Skeletal muscle satellite cell (primary cell): ENCODE results near the gene COLGALT1.

ENCODE experiments used
- H3K27me3 ChIP-seq: 2 replicates; pipeline ENCODE4 v1.7.0; 2013; ENCODE audit warnings: low read length; ENCODE audit not compliant: control insufficient read depth, insufficient read depth
- H3K36me3 ChIP-seq: 2 replicates; pipeline ENCODE4 v1.7.0; 2013; ENCODE audit warnings: mild to moderate bottlenecking, control low read depth, low read length; ENCODE audit not compliant: insufficient read depth
- H3K4me1 ChIP-seq: 2 replicates; pipeline ENCODE4 v1.7.0; 2013; ENCODE audit warnings: low read length; ENCODE audit not compliant: control insufficient read depth, insufficient read depth
- H3K4me2 ChIP-seq: 2 replicates; pipeline ENCODE4 v1.7.0; 2013; ENCODE audit warnings: mild to moderate bottlenecking, low read length
- H3K4me3 ChIP-seq: 2 replicates; pipeline ENCODE4 v1.7.0; 2013; ENCODE audit warnings: low read length
- H3K9ac ChIP-seq: 2 replicates; pipeline ENCODE4 v1.7.0; 2013; ENCODE audit warnings: mild to moderate bottlenecking, low read depth, low read length, moderate library complexity
- H3K9me3 ChIP-seq: replicated peaks from 2 replicates; pipeline ENCODE4 v1.7.0; 2013; ENCODE audit warnings: mild to moderate bottlenecking, control low read depth, low read length

COLGALT1 gene

GRCh38 chr19:17616961-17617806, 61.7 kb downstream of the COLGALT1 start:
- Histone ChIP-seq H3K4me3 (no peak overlapping the region), H3K9ac (no peak overlapping the region), H3K27me3 (peaks cover 25% of the 10 kb centered on the region), H3K36me3 (no peaks in the 10 kb centered on the region), H3K4me2 (peak overlapping the region; percentile 44), H3K9me3 (peaks cover 4% of the 10 kb centered on the region), H3K4me1 (no peaks in the 10 kb centered on the region)

GRCh38 chr19:17617807-17618192, 62.4 kb downstream of the COLGALT1 start:
- Histone ChIP-seq H3K9ac (no peak overlapping the region), H3K9me3 (peaks cover 4% of the 10 kb centered on the region), H3K4me2 (no peak overlapping the region), H3K4me1 (no peaks in the 10 kb centered on the region), H3K27me3 (peaks cover 25% of the 10 kb centered on the region), H3K4me3 (no peak overlapping the region), H3K36me3 (no peaks in the 10 kb centered on the region)

- no peak overlapping the region for H3K4me2 ChIP-seq
- H3K9me3 ChIP-seq: peaks cover 4% of the 10 kb centered on the region
- peaks cover 25% of the 10 kb centered on the region for H3K27me3 ChIP-seq
- no peak overlapping the region for H3K4me3 ChIP-seq
- no peaks in the 10 kb centered on the region for H3K36me3 ChIP-seq
- H3K4me1 ChIP-seq: no peaks in the 10 kb centered on the region
- H3K9ac ChIP-seq: no peak overlapping the region
These were observed 62.9 kb downstream of the COLGALT1 start for GRCh38 chr19:17618281-17618903.

- H3K36me3 ChIP-seq: no peaks in the 10 kb centered on the region
- peaks cover 4% of the 10 kb centered on the region for H3K9me3 ChIP-seq
These were observed 63.5 kb downstream of the COLGALT1 start for GRCh38 chr19:17618936-17619335.

DNA sequence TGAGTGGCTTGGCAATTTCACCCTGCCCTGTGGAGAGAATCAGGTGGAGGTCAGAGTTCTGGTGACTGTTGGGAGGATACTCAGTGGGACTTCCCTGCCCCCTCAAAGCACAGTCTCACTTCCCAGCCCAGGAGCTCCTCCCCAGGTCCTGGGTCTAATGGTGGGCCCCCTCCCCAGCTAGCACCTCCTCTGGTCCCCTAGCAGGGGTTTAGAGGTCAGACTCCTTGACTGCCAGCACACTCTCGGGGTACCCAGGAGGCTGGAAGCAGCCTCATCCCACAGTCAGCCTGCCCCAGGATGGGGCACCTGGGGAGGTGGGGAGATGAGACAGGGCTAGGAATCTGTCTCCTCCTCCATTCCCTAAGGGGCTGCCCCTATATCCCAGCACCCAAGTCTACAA, 65.2 kb downstream of the COLGALT1 start:
- Histone ChIP-seq H3K4me1 (no peaks in the 10 kb centered on the region), H3K36me3 (no peaks in the 10 kb centered on the region), H3K27me3 (peaks cover 22% of the 10 kb centered on the region), H3K9ac (no peak overlapping the region), H3K4me3 (no peak overlapping the region), H3K9me3 (peaks cover 4% of the 10 kb centered on the region), H3K4me2 (no peak overlapping the region)

More at GRCh38 chr19:17618936-17619335, 63.5 kb downstream of the COLGALT1 start:
- Histone ChIP-seq H3K27me3 (peaks cover 25% of the 10 kb centered on the region), H3K9ac (no peak overlapping the region), H3K4me1 (no peaks in the 10 kb centered on the region), H3K4me3 (no peak overlapping the region), H3K4me2 (no peak overlapping the region)

- peaks cover 4% of the 10 kb centered on the region for H3K9me3 ChIP-seq
- H3K4me3 ChIP-seq: no peak overlapping the region
- no peaks in the 10 kb centered on the region for H3K36me3 ChIP-seq
These were observed 67.9 kb downstream of the COLGALT1 start for GRCh38 chr19:17623224-17623935.

GRCh38 chr19:17624314-17624991, 69.0 kb downstream of the COLGALT1 start:
- Histone ChIP-seq H3K27me3 (peaks cover 3% of the 10 kb centered on the region), H3K4me1 (no peaks in the 10 kb centered on the region), H3K4me2 (no peak overlapping the region), H3K9me3 (peaks cover 4% of the 10 kb centered on the region), H3K36me3 (no peaks in the 10 kb centered on the region), H3K9ac (no peak overlapping the region), H3K4me3 (no peak overlapping the region)

More at GRCh38 chr19:17623224-17623935, 67.9 kb downstream of the COLGALT1 start:
- H3K9ac ChIP-seq: no peak overlapping the region
- H3K4me1 ChIP-seq: no peaks in the 10 kb centered on the region
- peaks cover 7% of the 10 kb centered on the region for H3K27me3 ChIP-seq
- no peak overlapping the region for H3K4me2 ChIP-seq

DNA sequence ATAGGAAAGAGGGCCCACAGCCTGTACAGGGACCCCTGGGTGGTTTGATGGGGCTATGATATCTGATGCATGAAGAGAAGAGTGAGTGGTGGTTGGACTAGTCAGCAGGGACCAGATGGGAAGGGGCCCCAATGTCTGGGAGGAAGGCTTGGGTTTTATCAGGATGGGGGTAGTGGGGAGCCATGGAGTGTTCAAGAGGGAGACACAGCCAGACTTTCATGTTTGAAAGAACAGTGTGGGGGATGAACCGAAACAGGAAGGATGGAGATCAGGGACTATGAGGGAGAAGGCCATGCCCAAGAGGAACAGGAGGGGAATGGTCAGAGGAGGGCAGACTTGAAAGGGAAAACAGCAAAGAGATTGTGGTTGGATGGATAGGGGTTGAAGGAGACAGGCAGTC, 69.6 kb downstream of the COLGALT1 start:
- Histone ChIP-seq H3K36me3 (no peaks in the 10 kb centered on the region), H3K4me1 (no peaks in the 10 kb centered on the region), H3K9ac (no peak overlapping the region), H3K4me3 (no peak overlapping the region), H3K4me2 (no peak overlapping the region), H3K27me3 (peaks cover 4% of the 10 kb centered on the region), H3K9me3 (peaks cover 4% of the 10 kb centered on the region)

GRCh38 chr19:17625980-17626379, 70.5 kb downstream of the COLGALT1 start:
- Histone ChIP-seq H3K9me3 (peaks cover 4% of the 10 kb centered on the region), H3K4me2 (no peak overlapping the region), H3K4me1 (no peaks in the 10 kb centered on the region), H3K4me3 (no peak overlapping the region), H3K27me3 (peaks cover 4% of the 10 kb centered on the region), H3K9ac (no peak overlapping the region), H3K36me3 (no peaks in the 10 kb centered on the region)

GRCh38 chr19:17626456-17627015, 71.1 kb downstream of the COLGALT1 start:
- no peak overlapping the region for H3K9ac ChIP-seq
- no peak overlapping the region for H3K4me3 ChIP-seq
- no peaks in the 10 kb centered on the region for H3K4me1 ChIP-seq
- H3K36me3 ChIP-seq: no peaks in the 10 kb centered on the region
- H3K9me3 ChIP-seq: peaks cover 4% of the 10 kb centered on the region
- no peak overlapping the region for H3K4me2 ChIP-seq
- H3K27me3 ChIP-seq: peaks cover 4% of the 10 kb centered on the region

- Histone ChIP-seq H3K27me3 (peaks cover 4% of the 10 kb centered on the region), H3K4me2 (no peak overlapping the region), H3K9me3 (no peaks in the 10 kb centered on the region), H3K4me3 (no peak overlapping the region), H3K36me3 (no peaks in the 10 kb centered on the region), H3K4me1 (no peaks in the 10 kb centered on the region), H3K9ac (no peak overlapping the region)
These were observed 71.7 kb downstream of the COLGALT1 start for GRCh38 chr19:17627161-17627560.
